Vagina (tissue), 2 donors: ENCODE measurements around the gene TRIP10.

ENCODE experiments used
- POLR2A ChIP-seq, 2 donors: fragments of 450-650 bp; IDR thresholded peaks; one replicate each; pipeline ENCODE4 v1.6.1; 2017; ENCODE audit warnings: antibody characterized with exemption in 2 of 2, mild to moderate bottlenecking in 2 of 2, moderate library complexity in 2 of 2
- POLR2AphosphoS5 ChIP-seq, 2 donors: sonication (generic); formaldehyde crosslinking; IDR thresholded peaks; one replicate each; pipeline ENCODE4 v1.9.0; 2017; ENCODE audit warnings: antibody characterized with exemption in 2 of 2, mild to moderate bottlenecking in 2 of 2, low read depth in 1 of 2; ENCODE audit not compliant: insufficient read depth in 1 of 2
- TF ChIP-seq, protein P1 (sequence below), 3 experiments: fragments of 450-650 bp in 2 of 3; fragments of 200-600 bp in 1 of 3; sonication (generic) in 1 of 3; IDR thresholded peaks; one replicate each; pipeline ENCODE4 v1.5.1; 2017 to 2019; ENCODE audit warnings: antibody characterized with exemption in 3 of 3, mild to moderate bottlenecking in 2 of 3, moderate library complexity in 2 of 3

DNA sequence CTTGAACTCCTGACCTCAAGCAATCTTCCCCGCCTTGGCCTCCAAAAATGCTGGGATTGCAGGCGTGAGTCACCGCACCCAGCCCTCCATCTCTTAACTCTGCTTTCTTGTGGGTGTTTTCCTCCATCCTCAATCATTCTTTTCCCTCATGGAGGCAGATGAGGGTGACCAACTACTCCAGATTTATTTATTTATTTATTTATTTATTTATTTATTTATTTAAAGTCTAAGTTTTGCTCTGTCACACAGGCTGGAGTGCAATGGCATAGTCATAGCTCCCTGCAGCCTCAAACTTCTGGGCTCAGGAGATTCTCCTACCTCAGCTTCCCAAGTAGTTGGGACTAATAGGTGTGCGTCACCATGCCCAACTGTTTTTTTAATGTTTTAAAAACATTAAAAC, 47.9 kb downstream of the TRIP10 start:
- TF ChIP-seq, protein P1, sequence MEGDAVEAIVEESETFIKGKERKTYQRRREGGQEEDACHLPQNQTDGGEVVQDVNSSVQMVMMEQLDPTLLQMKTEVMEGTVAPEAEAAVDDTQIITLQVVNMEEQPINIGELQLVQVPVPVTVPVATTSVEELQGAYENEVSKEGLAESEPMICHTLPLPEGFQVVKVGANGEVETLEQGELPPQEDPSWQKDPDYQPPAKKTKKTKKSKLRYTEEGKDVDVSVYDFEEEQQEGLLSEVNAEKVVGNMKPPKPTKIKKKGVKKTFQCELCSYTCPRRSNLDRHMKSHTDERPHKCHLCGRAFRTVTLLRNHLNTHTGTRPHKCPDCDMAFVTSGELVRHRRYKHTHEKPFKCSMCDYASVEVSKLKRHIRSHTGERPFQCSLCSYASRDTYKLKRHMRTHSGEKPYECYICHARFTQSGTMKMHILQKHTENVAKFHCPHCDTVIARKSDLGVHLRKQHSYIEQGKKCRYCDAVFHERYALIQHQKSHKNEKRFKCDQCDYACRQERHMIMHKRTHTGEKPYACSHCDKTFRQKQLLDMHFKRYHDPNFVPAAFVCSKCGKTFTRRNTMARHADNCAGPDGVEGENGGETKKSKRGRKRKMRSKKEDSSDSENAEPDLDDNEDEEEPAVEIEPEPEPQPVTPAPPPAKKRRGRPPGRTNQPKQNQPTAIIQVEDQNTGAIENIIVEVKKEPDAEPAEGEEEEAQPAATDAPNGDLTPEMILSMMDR (IDR thresholded peaks at IDR 0.05) = no peak
- TF ChIP-seq POLR2AphosphoS5 (IDR thresholded peaks at IDR 0.05; ENCODE audit: insufficient read depth in 1 of 2, low read depth in 1 of 2) (no peak), POLR2A (IDR thresholded peaks at IDR 0.05) (no peak)
